Keratinocyte (primary cell): Measurements from ENCODE around the gene NHSL1.

ENCODE experiments used
- EZH2 ChIP-seq: IDR thresholded peaks from one replicate; pipeline ENCODE4 v1.6.1; 2012; ENCODE audit warnings: inconsistent platforms, mild to moderate bottlenecking, low read length, moderate library complexity
- TF ChIP-seq, protein P1 (sequence below), 3 experiments: IDR thresholded peaks in 1 of 3; conservative IDR thresholded peaks in 1 of 3; optimal IDR thresholded peaks in 1 of 3; 2 replicates in 2 of 3; 3 replicates in 1 of 3; pipeline versions ENCODE3 to v1.5.1; 2011; ENCODE audit warnings: low read length in 3 of 3, mild to moderate bottlenecking in 3 of 3, moderate library complexity in 2 of 3, control low read depth in 1 of 3, inconsistent platforms in 1 of 3; ENCODE audit not compliant: insufficient read depth in 2 of 3; ENCODE audit errors: extremely low read depth in 1 of 3

DNA sequence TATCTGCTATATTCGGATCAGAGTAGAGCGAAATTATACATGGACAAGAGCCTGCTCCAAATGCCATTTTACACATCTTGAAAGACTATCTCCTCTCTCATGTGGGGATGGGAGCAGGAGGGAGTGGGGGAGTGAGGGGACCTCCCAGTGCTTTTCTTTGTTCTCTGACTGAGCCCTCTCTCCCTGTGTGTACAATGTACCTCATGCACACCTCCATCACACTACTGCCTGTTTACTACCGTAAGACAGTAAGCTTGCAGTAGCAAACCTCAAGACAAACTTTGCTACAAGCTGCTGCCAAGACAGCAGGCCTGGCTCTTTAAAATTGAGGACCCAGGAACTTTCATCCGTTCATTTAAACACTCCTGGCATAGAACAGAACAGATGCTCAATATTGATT lies 7.2 kb downstream of the NHSL1 start:
- TF ChIP-seq, protein P1, sequence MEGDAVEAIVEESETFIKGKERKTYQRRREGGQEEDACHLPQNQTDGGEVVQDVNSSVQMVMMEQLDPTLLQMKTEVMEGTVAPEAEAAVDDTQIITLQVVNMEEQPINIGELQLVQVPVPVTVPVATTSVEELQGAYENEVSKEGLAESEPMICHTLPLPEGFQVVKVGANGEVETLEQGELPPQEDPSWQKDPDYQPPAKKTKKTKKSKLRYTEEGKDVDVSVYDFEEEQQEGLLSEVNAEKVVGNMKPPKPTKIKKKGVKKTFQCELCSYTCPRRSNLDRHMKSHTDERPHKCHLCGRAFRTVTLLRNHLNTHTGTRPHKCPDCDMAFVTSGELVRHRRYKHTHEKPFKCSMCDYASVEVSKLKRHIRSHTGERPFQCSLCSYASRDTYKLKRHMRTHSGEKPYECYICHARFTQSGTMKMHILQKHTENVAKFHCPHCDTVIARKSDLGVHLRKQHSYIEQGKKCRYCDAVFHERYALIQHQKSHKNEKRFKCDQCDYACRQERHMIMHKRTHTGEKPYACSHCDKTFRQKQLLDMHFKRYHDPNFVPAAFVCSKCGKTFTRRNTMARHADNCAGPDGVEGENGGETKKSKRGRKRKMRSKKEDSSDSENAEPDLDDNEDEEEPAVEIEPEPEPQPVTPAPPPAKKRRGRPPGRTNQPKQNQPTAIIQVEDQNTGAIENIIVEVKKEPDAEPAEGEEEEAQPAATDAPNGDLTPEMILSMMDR (optimal IDR thresholded peaks at IDR 0.05 in 1 of 3, IDR thresholded peaks at IDR 0.05 in 1 of 3, conservative IDR thresholded peaks at IDR 0.05 in 1 of 3; ENCODE audit: extremely low read depth in 1 of 3, insufficient read depth in 2 of 3, low read length in 3 of 3), result no peak
- TF ChIP-seq EZH2, result no peak
